ENCODE results near the gene WDR27.
"Not testable (repeated sequence)": the region's sequence is repeated elsewhere in the genome, so short reads cannot be mapped to it uniquely, and the experiment has no call there.

WDR27 gene

GRCh38 chr6:169513478-169514193, 188.2 kb downstream of the WDR27 start:
- Histone ChIP-seq H3K27me3 (ENCODE audit: insufficient read depth, low read length) (no peaks in the 10 kb centered on the region), H3K9me2 (ENCODE audit: low read depth, low read length) (no peaks in the 10 kb centered on the region), H2AFZ (ENCODE audit: low read length) (no peak overlapping the region), H3K79me2 (ENCODE audit: insufficient read depth, low read length) (no peaks in the 10 kb centered on the region), H3F3A (ENCODE audit: insufficient read depth, low read length) (no peaks in the 10 kb centered on the region), H3K36me3 (ENCODE audit: insufficient read depth, low read length) (peaks cover 5% of the 10 kb centered on the region; the same call in 1 of the 2 replicates), H3K9ac (ENCODE audit: low read length) (no peak overlapping the region), H3K4me3 (ENCODE audit: low read depth, low read length, poor library complexity, severe bottlenecking) (no peak overlapping the region), H4K20me1 (ENCODE audit: insufficient read depth, low read length) (no peaks in the 10 kb centered on the region), H3K9me3 (ENCODE audit: low read length) (no peaks in the 10 kb centered on the region), H3K4me2 (ENCODE audit: low read length) (no peak overlapping the region), H3K27ac (ENCODE audit: low read depth, low read length, poor library complexity, severe bottlenecking) (no peak overlapping the region), H3K4me1 (ENCODE audit: insufficient read depth, low read length, severe bottlenecking) (no peaks in the 10 kb centered on the region)
- no peak for TF ChIP-seq EZH2 (IDR thresholded peaks at IDR 0.05; ENCODE audit: borderline replicate concordance, low read length)
- no peak for TF ChIP-seq CTCF (IDR thresholded peaks at IDR 0.05; ENCODE audit: low read length)

- H3K9ac ChIP-seq (ENCODE audit: low read length); H2AFZ ChIP-seq (ENCODE audit: low read length); H3K27me3 ChIP-seq (ENCODE audit: insufficient read depth, low read length); H3K27ac ChIP-seq (ENCODE audit: low read depth, low read length, poor library complexity, severe bottlenecking); H3F3A ChIP-seq (ENCODE audit: insufficient read depth, low read length); H3K9me3 ChIP-seq (ENCODE audit: low read length); H3K79me2 ChIP-seq (ENCODE audit: insufficient read depth, low read length); H3K36me3 ChIP-seq (ENCODE audit: insufficient read depth, low read length); H3K4me2 ChIP-seq (ENCODE audit: low read length); H3K9me2 ChIP-seq (ENCODE audit: low read depth, low read length); H3K4me1 ChIP-seq (ENCODE audit: insufficient read depth, low read length, severe bottlenecking); H3K4me3 ChIP-seq (ENCODE audit: low read depth, low read length, poor library complexity, severe bottlenecking); H4K20me1 ChIP-seq (ENCODE audit: insufficient read depth, low read length): not testable (repeated sequence)
Observed at GRCh38 chr6:169511785-169512184, 190.0 kb downstream of the WDR27 start.

GRCh38 chr6:169510871-169511270, 191.0 kb downstream of the WDR27 start:
- no peaks in the 10 kb centered on the region for H3K4me1 ChIP-seq (ENCODE audit: insufficient read depth, low read length, severe bottlenecking)
- H3K9me3 ChIP-seq (ENCODE audit: low read length): no peaks in the 10 kb centered on the region
- no peaks in the 10 kb centered on the region for H4K20me1 ChIP-seq (ENCODE audit: insufficient read depth, low read length)
- H3K4me2 ChIP-seq (ENCODE audit: low read length): no peak overlapping the region
- no peaks in the 10 kb centered on the region for H3F3A ChIP-seq (ENCODE audit: insufficient read depth, low read length)
- no peaks in the 10 kb centered on the region for H3K79me2 ChIP-seq (ENCODE audit: insufficient read depth, low read length)
- H2AFZ ChIP-seq (ENCODE audit: low read length): no peak overlapping the region
- H3K27ac ChIP-seq (ENCODE audit: low read depth, low read length, poor library complexity, severe bottlenecking): no peak overlapping the region
- H3K9ac ChIP-seq (ENCODE audit: low read length): no peak overlapping the region
- H3K27me3 ChIP-seq (ENCODE audit: insufficient read depth, low read length): no peaks in the 10 kb centered on the region
- TF ChIP-seq EZH2 (IDR thresholded peaks at IDR 0.05; ENCODE audit: borderline replicate concordance, low read length) (no peak), CTCF (IDR thresholded peaks at IDR 0.05; ENCODE audit: low read length) (no peak)
- no peak overlapping the region for H3K4me3 ChIP-seq (ENCODE audit: low read depth, low read length, poor library complexity, severe bottlenecking)
- H3K9me2 ChIP-seq (ENCODE audit: low read depth, low read length): no peaks in the 10 kb centered on the region
- no peaks in the 10 kb centered on the region for H3K36me3 ChIP-seq (ENCODE audit: insufficient read depth, low read length)

GRCh38 chr6:169508452-169508851, 193.4 kb downstream of the WDR27 start:
- Histone ChIP-seq H3K4me1 (ENCODE audit: insufficient read depth, low read length, severe bottlenecking) (no peaks in the 10 kb centered on the region), H3K9ac (ENCODE audit: low read length) (no peak overlapping the region), H3F3A (ENCODE audit: insufficient read depth, low read length) (no peaks in the 10 kb centered on the region), H3K27me3 (ENCODE audit: insufficient read depth, low read length) (no peaks in the 10 kb centered on the region), H3K79me2 (ENCODE audit: insufficient read depth, low read length) (no peaks in the 10 kb centered on the region), H3K9me2 (ENCODE audit: low read depth, low read length) (no peaks in the 10 kb centered on the region), H3K4me3 (ENCODE audit: low read depth, low read length, poor library complexity, severe bottlenecking) (no peak overlapping the region), H3K4me2 (ENCODE audit: low read length) (no peak overlapping the region), H2AFZ (ENCODE audit: low read length) (no peak overlapping the region), H3K27ac (ENCODE audit: low read depth, low read length, poor library complexity, severe bottlenecking) (no peak overlapping the region), H3K36me3 (ENCODE audit: insufficient read depth, low read length) (no peaks in the 10 kb centered on the region), H3K9me3 (ENCODE audit: low read length) (no peaks in the 10 kb centered on the region), H4K20me1 (ENCODE audit: insufficient read depth, low read length) (no peaks in the 10 kb centered on the region)
- TF ChIP-seq CTCF (IDR thresholded peaks at IDR 0.05; ENCODE audit: low read length) (no peak), EZH2 (IDR thresholded peaks at IDR 0.05; ENCODE audit: borderline replicate concordance, low read length) (no peak)
